Measurements from ENCODE around the gene SPX.

SPX gene, protein sequence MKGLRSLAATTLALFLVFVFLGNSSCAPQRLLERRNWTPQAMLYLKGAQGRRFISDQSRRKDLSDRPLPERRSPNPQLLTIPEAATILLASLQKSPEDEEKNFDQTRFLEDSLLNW

GRCh38 chr12:21526053-21526452 lies at the start of gene SPX:
TSS of gene SPX (plus strand) at chr12:21526296. CDS start at chr12:21526473, 177 bp downstream.
- Mint-ChIP-seq H3K27me3 (peaks cover 38% of the 10 kb centered on the region), H3K9me3 (peaks cover 10% of the 10 kb centered on the region), H3K27ac (peak within 1 kb of the TSS; percentile 37), H3K4me3 (peak within 1 kb of the TSS; percentile 72), H3K36me3 (ENCODE audit: low read depth) (no peaks in the 10 kb centered on the region), H3K4me1 (ENCODE audit: low read depth) (peaks cover 11% of the 10 kb centered on the region)

GRCh38 chr12:21476949-21477348 lies 49.1 kb upstream of the SPX start:
- H3K27ac Mint-ChIP-seq, result peak overlapping the region; percentile 86
- H3K4me1 Mint-ChIP-seq (ENCODE audit: low read depth), result peaks cover 26% of the 10 kb centered on the region
- peaks cover 45% of the 10 kb centered on the region for H3K36me3 Mint-ChIP-seq (ENCODE audit: low read depth)
- H3K27me3 Mint-ChIP-seq, result no peaks in the 10 kb centered on the region
- peak overlapping the region; percentile 55 for H3K4me3 Mint-ChIP-seq
- no peaks in the 10 kb centered on the region for H3K9me3 Mint-ChIP-seq

DNA sequence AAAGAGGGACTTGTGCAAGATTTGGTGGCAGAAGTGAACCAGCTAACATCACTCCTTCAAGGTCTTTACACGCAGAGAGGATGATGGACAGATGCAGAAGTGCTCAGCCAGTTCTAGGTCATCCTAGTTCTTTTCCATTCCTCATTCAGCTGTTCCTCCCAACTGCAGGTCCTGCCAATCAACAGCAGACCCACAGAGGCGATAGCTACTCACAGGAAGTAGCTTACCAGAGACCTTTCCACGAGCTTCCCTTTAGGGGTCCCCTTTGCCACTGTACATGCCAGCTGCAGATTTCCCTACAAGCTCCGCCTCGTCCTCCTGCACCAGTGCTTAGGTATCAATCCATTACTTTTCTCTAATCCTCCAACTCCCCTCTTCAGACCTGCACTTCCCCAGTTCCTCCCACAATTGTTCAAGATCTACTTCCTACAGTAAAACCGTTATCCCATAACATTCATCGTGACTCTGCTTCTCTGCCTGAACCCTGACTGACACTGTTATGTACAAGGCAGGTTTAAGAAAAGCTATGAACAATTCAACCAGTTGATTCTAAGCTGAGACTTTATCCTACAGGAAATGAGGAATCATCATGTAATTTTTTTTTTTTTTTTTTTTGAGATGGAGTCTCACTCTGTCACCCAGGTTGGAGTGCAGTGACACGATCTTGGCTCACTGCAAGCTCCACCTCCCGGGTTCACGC lies 47.2 kb upstream of the SPX start:
- H3K36me3 Mint-ChIP-seq (ENCODE audit: low read depth), result peaks cover 29% of the 10 kb centered on the region
- no peak overlapping the region for H3K4me3 Mint-ChIP-seq
- peaks cover 28% of the 10 kb centered on the region for H3K4me1 Mint-ChIP-seq (ENCODE audit: low read depth)
- no peaks in the 10 kb centered on the region for H3K9me3 Mint-ChIP-seq
- H3K27me3 Mint-ChIP-seq, result no peaks in the 10 kb centered on the region
- no peak overlapping the region for H3K27ac Mint-ChIP-seq

DNA sequence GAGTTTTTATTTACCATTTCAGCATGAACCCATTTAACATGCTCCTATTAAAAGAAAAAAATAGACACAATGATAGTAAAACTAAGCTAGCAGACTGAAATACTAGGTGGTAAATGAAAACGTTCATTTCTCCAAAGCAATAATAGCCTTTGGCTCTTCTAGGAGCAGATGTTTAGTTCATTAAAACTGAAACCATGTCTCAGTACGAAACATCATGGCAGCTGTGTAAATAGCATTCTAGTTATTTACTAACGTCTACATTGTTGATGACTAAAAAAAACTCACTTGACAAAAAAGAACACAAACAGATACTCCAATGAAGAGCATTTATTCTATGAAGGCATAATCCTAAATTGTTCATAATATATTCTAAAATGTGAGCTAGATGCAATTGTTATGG lies 42.6 kb upstream of the SPX start:
- Mint-ChIP-seq H3K27ac (no peak overlapping the region), H3K4me3 (no peak overlapping the region), H3K9me3 (no peaks in the 10 kb centered on the region), H3K36me3 (ENCODE audit: low read depth) (peaks cover 18% of the 10 kb centered on the region), H3K27me3 (no peaks in the 10 kb centered on the region), H3K4me1 (ENCODE audit: low read depth) (peaks cover 8% of the 10 kb centered on the region)

DNA sequence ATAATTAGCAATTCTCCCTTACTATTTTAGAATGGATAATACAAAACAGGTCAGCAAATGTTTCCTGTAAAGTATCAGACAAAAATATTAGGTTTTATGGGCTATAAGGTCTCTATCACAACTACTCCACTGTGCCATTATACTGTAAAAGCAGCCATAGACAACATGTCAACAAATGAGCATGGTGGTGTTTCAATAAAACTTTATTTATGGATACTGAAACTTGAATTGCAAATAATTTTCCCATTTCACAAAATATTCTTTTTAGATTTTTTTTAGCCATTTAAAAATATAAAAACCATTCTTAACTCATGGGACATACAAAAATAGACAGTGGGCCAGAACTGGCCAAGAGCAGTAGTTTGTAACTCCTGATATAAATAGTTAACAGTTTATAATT lies 40.1 kb upstream of the SPX start:
- no peaks in the 10 kb centered on the region for H3K9me3 Mint-ChIP-seq

DNA sequence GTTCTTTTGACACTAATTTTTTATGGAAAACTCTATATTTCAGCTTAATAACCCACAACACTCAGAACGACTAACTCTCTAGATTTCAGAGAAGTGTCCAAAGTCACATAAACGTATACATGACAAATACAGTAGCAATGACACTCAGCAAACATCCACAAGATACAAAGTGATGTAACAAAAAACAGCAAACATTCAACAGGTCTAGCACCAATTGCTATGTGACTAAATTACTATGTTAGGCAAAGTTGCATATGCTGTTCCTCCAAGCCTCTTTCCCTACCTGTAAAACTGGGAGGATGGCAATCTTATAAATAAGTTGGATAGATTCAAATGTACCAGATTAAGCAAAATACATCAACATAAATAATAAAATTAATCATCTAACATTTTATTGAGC lies 26.3 kb upstream of the SPX start:
- H3K4me3 Mint-ChIP-seq, result no peak overlapping the region
- H3K36me3 Mint-ChIP-seq (ENCODE audit: low read depth), result peaks cover 47% of the 10 kb centered on the region
- no peaks in the 10 kb centered on the region for H3K27me3 Mint-ChIP-seq
- no peak overlapping the region for H3K27ac Mint-ChIP-seq
- H3K9me3 Mint-ChIP-seq, result no peaks in the 10 kb centered on the region
- H3K4me1 Mint-ChIP-seq (ENCODE audit: low read depth), result peaks cover 24% of the 10 kb centered on the region

More for the DNA sequence above, 40.1 kb upstream of the SPX start:
- H3K4me3 Mint-ChIP-seq, result no peak overlapping the region
- H3K27ac Mint-ChIP-seq, result no peak overlapping the region
- H3K4me1 Mint-ChIP-seq (ENCODE audit: low read depth), result peaks cover 8% of the 10 kb centered on the region
- H3K36me3 Mint-ChIP-seq (ENCODE audit: low read depth), result peaks cover 39% of the 10 kb centered on the region
- no peaks in the 10 kb centered on the region for H3K27me3 Mint-ChIP-seq

DNA sequence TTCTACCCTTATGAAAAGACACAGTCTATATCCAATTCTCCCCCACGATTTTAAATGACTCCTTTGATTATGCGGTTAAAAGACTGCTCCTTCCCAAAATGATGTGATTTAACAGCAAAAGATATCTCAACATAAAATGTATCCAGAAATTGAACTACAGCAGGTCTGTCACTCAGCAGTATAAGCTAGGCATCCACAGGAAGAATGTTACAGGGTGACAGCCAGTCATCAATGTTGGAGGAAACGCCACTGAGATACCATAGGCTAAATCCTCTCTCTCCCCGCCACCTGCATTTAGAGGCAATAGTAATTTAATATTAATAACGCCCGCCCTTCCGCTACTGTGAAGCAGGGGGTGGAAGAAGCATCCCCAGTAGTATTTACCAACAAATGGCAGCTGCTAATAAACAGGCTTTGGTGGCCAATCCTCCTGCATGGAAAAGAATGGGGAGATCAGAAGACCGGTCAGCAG lies 25.3 kb upstream of the SPX start:
- Mint-ChIP-seq H3K36me3 (ENCODE audit: low read depth) (peaks cover 38% of the 10 kb centered on the region), H3K27ac (no peak overlapping the region), H3K9me3 (no peaks in the 10 kb centered on the region), H3K4me3 (no peak overlapping the region), H3K4me1 (ENCODE audit: low read depth) (peaks cover 34% of the 10 kb centered on the region), H3K27me3 (no peaks in the 10 kb centered on the region)

DNA sequence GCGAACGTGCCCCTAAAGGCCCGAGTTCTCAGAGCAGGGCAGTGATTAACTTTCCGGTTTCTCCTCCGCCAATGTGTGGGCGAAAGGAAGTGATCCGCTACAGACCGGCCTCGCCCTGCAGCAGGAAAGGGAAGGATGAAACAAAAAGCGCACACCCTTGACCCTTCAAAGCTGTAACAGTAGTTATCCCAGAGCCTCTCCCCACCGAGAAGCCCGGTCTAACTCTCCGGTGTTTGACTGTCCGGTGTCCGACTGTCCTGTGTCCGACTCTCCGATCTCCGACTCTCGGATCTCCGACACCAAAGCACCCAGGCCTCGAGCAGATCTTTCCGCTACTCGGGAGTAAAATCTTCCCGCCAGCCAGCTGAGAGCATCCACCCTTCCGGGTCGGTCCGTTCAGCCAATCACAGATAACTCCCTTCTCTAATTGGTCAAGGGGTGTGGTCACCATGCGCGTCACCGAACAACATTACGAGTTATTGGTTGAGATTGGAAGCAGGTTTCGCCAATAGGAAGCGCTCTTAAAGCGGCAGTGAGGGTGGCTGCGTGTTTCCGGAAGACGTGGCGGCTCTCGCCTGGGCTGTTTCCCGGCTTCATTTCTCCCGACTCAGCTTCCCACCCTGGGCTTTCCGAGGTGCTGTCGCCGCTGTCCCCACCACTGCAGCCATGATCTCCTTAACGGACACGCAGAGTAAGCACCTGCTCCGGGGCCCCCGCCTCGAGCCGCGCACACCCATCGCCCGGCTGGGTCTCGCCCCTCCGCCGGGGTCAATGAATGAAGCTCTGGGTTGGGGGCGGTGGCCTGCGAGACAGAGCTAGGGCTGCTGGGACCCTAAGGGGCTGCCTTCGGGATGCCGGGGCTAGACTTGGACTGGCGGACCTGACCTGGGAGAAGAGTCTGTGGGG lies 24.6 kb upstream of the SPX start, which contains the start of the genes GOLT1B and RECQL:
TSS of gene GOLT1B (plus strand) at position 532 of the 906 bp plus-strand sequence. CDS start at position 667, 135 bp downstream.
TSS of gene RECQL (minus strand) at position 378 of the 906 bp plus-strand sequence. CDS start 2,065 bp downstream, outside the sequence.
- H3K4me1 Mint-ChIP-seq (ENCODE audit: low read depth), result peaks cover 38% of the 10 kb centered on the region

DNA sequence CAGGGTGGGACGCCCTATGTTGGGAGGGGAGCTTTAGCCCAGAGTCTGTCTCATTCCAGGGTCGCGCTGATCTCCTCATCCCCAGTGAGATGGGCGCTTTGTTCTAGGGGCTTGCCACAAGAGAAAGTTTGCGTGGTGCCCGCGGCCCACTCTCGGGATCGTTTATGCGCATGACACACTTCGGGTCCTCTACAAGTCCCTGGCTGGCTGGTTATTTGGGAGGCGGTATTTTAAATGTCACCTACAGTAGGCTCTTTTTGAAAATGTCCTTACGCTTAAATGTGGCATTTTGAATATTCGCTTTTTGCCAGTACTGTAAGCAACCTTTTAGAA lies 24.0 kb upstream of the SPX start:
- H3K27me3 Mint-ChIP-seq, result no peaks in the 10 kb centered on the region

More for the DNA sequence above, 24.6 kb upstream of the SPX start, which contains the start of the genes GOLT1B and RECQL:
- H3K4me3 Mint-ChIP-seq, result no peak within 1 kb of the TSS
- H3K27me3 Mint-ChIP-seq, result no peaks in the 10 kb centered on the region
- H3K36me3 Mint-ChIP-seq (ENCODE audit: low read depth), result peaks cover 33% of the 10 kb centered on the region
- H3K9me3 Mint-ChIP-seq, result no peaks in the 10 kb centered on the region
- no peak within 1 kb of the TSS for H3K27ac Mint-ChIP-seq

GRCh38 chr12:21502872-21503271 lies 23.2 kb upstream of the SPX start:
- peaks cover 38% of the 10 kb centered on the region for H3K4me1 Mint-ChIP-seq (ENCODE audit: low read depth)
- H3K9me3 Mint-ChIP-seq, result no peaks in the 10 kb centered on the region
- no peaks in the 10 kb centered on the region for H3K27me3 Mint-ChIP-seq
- no peak overlapping the region for H3K27ac Mint-ChIP-seq
- H3K4me3 Mint-ChIP-seq, result no peak overlapping the region
- peaks cover 26% of the 10 kb centered on the region for H3K36me3 Mint-ChIP-seq (ENCODE audit: low read depth)

More for the DNA sequence above, 24.0 kb upstream of the SPX start:
- H3K36me3 Mint-ChIP-seq (ENCODE audit: low read depth), result peaks cover 28% of the 10 kb centered on the region
- no peaks in the 10 kb centered on the region for H3K9me3 Mint-ChIP-seq
- H3K4me1 Mint-ChIP-seq (ENCODE audit: low read depth), result peaks cover 38% of the 10 kb centered on the region
- H3K27ac Mint-ChIP-seq, result no peak overlapping the region
- H3K4me3 Mint-ChIP-seq, result no peak overlapping the region

DNA sequence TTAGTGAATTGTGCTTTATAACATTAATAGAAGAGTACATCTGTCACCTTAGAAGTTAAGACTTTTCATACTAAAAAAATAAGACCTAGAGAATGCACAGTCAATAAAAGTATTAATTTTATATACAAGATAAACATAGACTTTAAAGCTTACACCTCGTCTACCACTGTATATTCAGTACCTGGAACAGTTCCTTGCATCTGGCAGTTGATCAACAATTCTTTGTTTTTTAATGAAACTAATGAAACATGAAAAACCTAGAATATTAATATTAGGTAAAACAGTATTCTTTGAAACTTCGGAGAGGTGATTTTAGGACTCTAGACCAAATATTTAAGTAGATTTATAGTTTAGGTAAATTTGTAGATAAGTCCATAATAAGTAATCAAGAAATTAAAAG lies 20.2 kb upstream of the SPX start:
- Mint-ChIP-seq H3K27ac (no peak overlapping the region), H3K27me3 (no peaks in the 10 kb centered on the region), H3K36me3 (ENCODE audit: low read depth) (peaks cover 37% of the 10 kb centered on the region), H3K4me1 (ENCODE audit: low read depth) (peaks cover 59% of the 10 kb centered on the region), H3K4me3 (no peak overlapping the region), H3K9me3 (no peaks in the 10 kb centered on the region)

DNA sequence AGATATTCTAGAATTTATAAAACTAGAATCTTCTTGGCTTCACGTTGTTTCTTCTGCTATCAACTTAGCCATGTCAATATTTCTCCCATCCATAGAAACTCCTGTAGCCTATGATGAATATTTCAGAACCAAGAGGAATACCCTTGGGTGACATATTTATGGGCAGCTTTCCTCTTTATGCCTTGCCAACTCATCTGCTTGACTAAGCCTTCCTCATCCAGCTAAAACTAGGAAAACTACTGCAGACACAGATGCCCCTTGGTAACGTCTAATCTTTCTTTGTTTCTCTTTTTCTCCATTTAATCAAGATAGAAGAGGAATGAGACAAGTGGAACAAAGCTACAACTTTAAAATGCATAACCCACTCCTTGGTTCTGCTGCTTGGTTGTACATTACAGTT lies 18.2 kb upstream of the SPX start:
- Mint-ChIP-seq H3K27me3 (no peaks in the 10 kb centered on the region), H3K36me3 (ENCODE audit: low read depth) (peaks cover 49% of the 10 kb centered on the region), H3K27ac (no peak overlapping the region), H3K4me3 (no peak overlapping the region), H3K9me3 (no peaks in the 10 kb centered on the region), H3K4me1 (ENCODE audit: low read depth) (peaks cover 55% of the 10 kb centered on the region)

GRCh38 chr12:21509768-21510167 lies 16.3 kb upstream of the SPX start:
- Mint-ChIP-seq H3K36me3 (ENCODE audit: low read depth) (peaks cover 59% of the 10 kb centered on the region), H3K4me3 (no peak overlapping the region), H3K27me3 (no peaks in the 10 kb centered on the region), H3K9me3 (no peaks in the 10 kb centered on the region), H3K4me1 (ENCODE audit: low read depth) (peaks cover 35% of the 10 kb centered on the region), H3K27ac (peak overlapping the region; percentile 75)

DNA sequence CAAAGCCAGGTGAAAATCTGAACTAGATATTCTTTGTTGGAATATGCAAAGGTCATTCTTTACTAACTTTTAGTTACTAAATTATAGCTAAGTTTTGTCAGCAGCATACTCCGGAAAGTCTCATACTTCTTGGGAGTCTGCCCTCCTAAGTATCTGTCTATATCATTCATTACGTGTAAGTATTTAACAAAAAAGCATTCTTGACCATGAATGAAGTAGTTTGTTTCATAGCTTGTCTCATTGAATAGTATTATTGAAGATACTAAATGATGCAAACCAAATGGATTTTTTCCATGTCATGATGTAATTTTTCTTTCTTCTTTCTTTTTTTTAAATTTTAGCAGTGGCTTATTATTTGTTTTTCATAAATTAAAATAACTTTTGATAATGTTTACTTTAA lies 9.8 kb upstream of the SPX start:
- no peak overlapping the region for H3K27ac Mint-ChIP-seq
- no peaks in the 10 kb centered on the region for H3K9me3 Mint-ChIP-seq
- H3K27me3 Mint-ChIP-seq, result no peaks in the 10 kb centered on the region

GRCh38 chr12:21518451-21518850 lies 7.6 kb upstream of the SPX start:
- Mint-ChIP-seq H3K27me3 (no peaks in the 10 kb centered on the region), H3K4me3 (no peak overlapping the region), H3K4me1 (ENCODE audit: low read depth) (no peaks in the 10 kb centered on the region), H3K36me3 (ENCODE audit: low read depth) (peaks cover 26% of the 10 kb centered on the region), H3K9me3 (no peaks in the 10 kb centered on the region), H3K27ac (no peak overlapping the region)

More for the DNA sequence above, 9.8 kb upstream of the SPX start:
- Mint-ChIP-seq H3K4me1 (ENCODE audit: low read depth) (no peaks in the 10 kb centered on the region), H3K4me3 (no peak overlapping the region), H3K36me3 (ENCODE audit: low read depth) (peaks cover 41% of the 10 kb centered on the region)

Data from stimulated activated naive CD8-positive, alpha-beta T cell treated with anti-CD3 and anti-CD28 coated beads, Interleukin-15, Interleukin-2, amounts not matched to agents 100 ng/mL and 50 ng/mL, for 24 hours (primary cell).